HEK293 (cell line): ENCODE measurements around the gene RNU1-4.

Experiments used
- AEBP2 ChIP-seq: fragments of 450-650 bp; formaldehyde crosslinking; IDR thresholded peaks from 2 replicates; pipeline ENCODE4 v1.5.1; 2016; ENCODE audit warnings: missing biosample characterization, missing genetic modification characterization, borderline replicate concordance
- HIC1 ChIP-seq: fragments of 450-650 bp; formaldehyde crosslinking; IDR thresholded peaks from 2 replicates; pipeline ENCODE4 v1.5.1; 2016; ENCODE audit warnings: missing biosample characterization, missing genetic modification characterization
- KLF16 ChIP-seq: fragments of 450-650 bp; formaldehyde crosslinking; IDR thresholded peaks from 2 replicates; pipeline ENCODE4 v1.5.1; 2017; ENCODE audit warnings: missing biosample characterization, missing genetic modification characterization
- PATZ1 ChIP-seq: fragments of 450-650 bp; formaldehyde crosslinking; IDR thresholded peaks from 2 replicates; pipeline ENCODE4 v1.5.1; 2016; ENCODE audit warnings: missing biosample characterization, missing genetic modification characterization
- SP7 ChIP-seq: fragments of 450-650 bp; formaldehyde crosslinking; IDR thresholded peaks from 2 replicates; pipeline ENCODE4 v1.5.1; 2016; ENCODE audit warnings: missing biosample characterization, missing genetic modification characterization
- ZBTB1 ChIP-seq: fragments of 450-650 bp; formaldehyde crosslinking; IDR thresholded peaks from 2 replicates; pipeline ENCODE4 v1.5.1; 2016; ENCODE audit warnings: missing biosample characterization, missing genetic modification characterization
- ZBTB7A ChIP-seq: fragments of 450-650 bp; formaldehyde crosslinking; IDR thresholded peaks from 2 replicates; pipeline ENCODE4 v1.5.1; 2016; ENCODE audit warnings: low read depth, missing biosample characterization, missing genetic modification characterization
- ZFP41 ChIP-seq: fragments of 450-650 bp; formaldehyde crosslinking; IDR thresholded peaks from 2 replicates; pipeline ENCODE4 v1.5.1; 2016; ENCODE audit warnings: missing biosample characterization, missing genetic modification characterization, borderline replicate concordance
- ZNF174 ChIP-seq: fragments of 450-650 bp; formaldehyde crosslinking; IDR thresholded peaks from 2 replicates; pipeline ENCODE4 v1.5.0; 2017; ENCODE audit warnings: missing biosample characterization, mild to moderate bottlenecking, missing genetic modification characterization
- ZNF26 ChIP-seq: fragments of 450-650 bp; formaldehyde crosslinking; IDR thresholded peaks from 2 replicates; pipeline ENCODE4 v1.5.1; 2016; ENCODE audit warnings: missing biosample characterization, missing genetic modification characterization
- ZNF280D ChIP-seq: fragments of 450-650 bp; formaldehyde crosslinking; IDR thresholded peaks from 2 replicates; pipeline ENCODE4 v1.5.1; 2016; ENCODE audit warnings: missing biosample characterization, missing genetic modification characterization
- ZNF292 ChIP-seq: fragments of 450-650 bp; formaldehyde crosslinking; IDR thresholded peaks from 2 replicates; pipeline ENCODE4 v1.5.1; 2016; ENCODE audit warnings: low read depth, missing biosample characterization, missing genetic modification characterization, borderline replicate concordance
- ZNF302 ChIP-seq: fragments of 450-650 bp; formaldehyde crosslinking; IDR thresholded peaks from 2 replicates; pipeline ENCODE4 v1.5.1; 2016; ENCODE audit warnings: missing biosample characterization, missing genetic modification characterization, low read depth
- ZNF311 ChIP-seq: fragments of 450-650 bp; formaldehyde crosslinking; IDR thresholded peaks from 2 replicates; pipeline ENCODE4 v1.5.1; 2017; ENCODE audit warnings: missing biosample characterization, missing genetic modification characterization, borderline replicate concordance
- ZNF341 ChIP-seq: fragments of 450-650 bp; formaldehyde crosslinking; IDR thresholded peaks from 2 replicates; pipeline ENCODE4; 2016; ENCODE audit warnings: low read depth, missing biosample characterization, missing genetic modification characterization
- ZNF391 ChIP-seq: fragments of 450-650 bp; formaldehyde crosslinking; IDR thresholded peaks from 2 replicates; pipeline ENCODE4 v1.5.1; 2016; ENCODE audit warnings: low read depth, missing biosample characterization, missing genetic modification characterization, borderline replicate concordance
- ZNF416 ChIP-seq: fragments of 450-650 bp; formaldehyde crosslinking; IDR thresholded peaks from 2 replicates; pipeline ENCODE4 v1.5.1; 2016; ENCODE audit warnings: missing biosample characterization, missing genetic modification characterization
- ZNF501 ChIP-seq: fragments of 450-650 bp; formaldehyde crosslinking; IDR thresholded peaks from 2 replicates; pipeline ENCODE4 v1.5.1; 2016; ENCODE audit warnings: missing biosample characterization, missing genetic modification characterization
- ZNF529 ChIP-seq: fragments of 450-650 bp; formaldehyde crosslinking; IDR thresholded peaks from 2 replicates; pipeline ENCODE4 v1.5.1; 2017; ENCODE audit warnings: missing genetic modification characterization, missing biosample characterization; ENCODE audit not compliant: insufficient replicate concordance
- ZNF530 ChIP-seq: fragments of 450-650 bp; formaldehyde crosslinking; IDR thresholded peaks from 2 replicates; pipeline ENCODE4 v1.5.1; 2016; ENCODE audit warnings: low read depth, missing biosample characterization, missing genetic modification characterization
- ZNF670 ChIP-seq: fragments of 450-650 bp; formaldehyde crosslinking; IDR thresholded peaks from 2 replicates; pipeline ENCODE4 v1.5.1; 2016; ENCODE audit warnings: missing biosample characterization, missing genetic modification characterization, low read depth
- ZNF776 ChIP-seq: fragments of 450-650 bp; formaldehyde crosslinking; IDR thresholded peaks from 2 replicates; pipeline ENCODE4 v1.5.0; 2017; ENCODE audit warnings: missing biosample characterization, missing genetic modification characterization, borderline replicate concordance
- ZNF785 ChIP-seq: fragments of 450-650 bp; formaldehyde crosslinking; IDR thresholded peaks from 2 replicates; pipeline ENCODE4 v1.5.1; 2016; ENCODE audit warnings: missing biosample characterization, missing genetic modification characterization
- ZNF791 ChIP-seq: fragments of 450-650 bp; formaldehyde crosslinking; IDR thresholded peaks from 2 replicates; pipeline ENCODE4 v1.5.1; 2016; ENCODE audit warnings: missing biosample characterization, missing genetic modification characterization
- ZNF830 ChIP-seq: fragments of 450-650 bp; IDR thresholded peaks from 2 replicates; pipeline ENCODE4 v1.5.0; 2018; ENCODE audit warnings: missing biosample characterization, missing genetic modification characterization, low read depth, mild to moderate bottlenecking, moderate library complexity
- ZSCAN4 ChIP-seq: fragments of 450-650 bp; formaldehyde crosslinking; IDR thresholded peaks from 2 replicates; pipeline ENCODE4 v1.5.1; 2017; ENCODE audit warnings: missing biosample characterization, missing genetic modification characterization
- ZXDB ChIP-seq: fragments of 450-650 bp; formaldehyde crosslinking; IDR thresholded peaks from 2 replicates; pipeline ENCODE4 v1.5.1; 2016; ENCODE audit warnings: missing biosample characterization, missing genetic modification characterization

The RNU1-4 gene

GRCh38 chr1:16727190-16728111, 12.9 kb upstream of the RNU1-4 start (continued):
- TF ChIP-seq PATZ1 (tag by site-specific recombination) = peak; percentile 62
- TF ChIP-seq ZNF776 (tag by site-specific recombination) = no peak
- TF ChIP-seq ZNF174 (tag by site-specific recombination) = peak; percentile 45; the same call in 1 of the 2 replicates
- peak; percentile 8; the same call in 1 of the 2 replicates for TF ChIP-seq ZBTB1 (tag by site-specific recombination)
- peak; percentile 97 for TF ChIP-seq ZNF501 (tag by site-specific recombination)
- TF ChIP-seq SP7 (tag by site-specific recombination) = peak; percentile 95
- no peak for TF ChIP-seq ZNF830 (tag by site-specific recombination)
- no peak for TF ChIP-seq ZNF785 (tag by site-specific recombination)
- no peak for TF ChIP-seq ZNF341 (tag by site-specific recombination)
- TF ChIP-seq ZNF416 (tag by site-specific recombination) = no peak
- peak; percentile 30; the same call in 1 of the 2 replicates for TF ChIP-seq ZSCAN4 (tag by site-specific recombination)
- TF ChIP-seq ZNF391 = 0 out of 2 replicates have a peak, but pooled peaks have one; percentile 52
- TF ChIP-seq ZBTB7A (tag by site-specific recombination) = no peak
- no peak for TF ChIP-seq ZNF26 (tag by site-specific recombination)
- TF ChIP-seq ZNF311 (tag by site-specific recombination) = no peak
- TF ChIP-seq KLF16 (tag by site-specific recombination) = peak; percentile 87
- no peak for TF ChIP-seq AEBP2 (tag by site-specific recombination)
- peak; percentile 95 for TF ChIP-seq HIC1 (tag by site-specific recombination)
- TF ChIP-seq ZNF530 (tag by site-specific recombination) = no peak
- no peak for TF ChIP-seq ZNF292 (tag by site-specific recombination)
- no peak for TF ChIP-seq ZNF670 (tag by site-specific recombination)
- TF ChIP-seq ZFP41 (tag by site-specific recombination) = no peak
- peak; percentile 86 for TF ChIP-seq ZXDB
- TF ChIP-seq ZNF529 (tag by site-specific recombination) = no peak
- no peak for TF ChIP-seq ZNF791 (tag by site-specific recombination)
- no peak for TF ChIP-seq ZNF280D (tag by site-specific recombination)
- TF ChIP-seq ZNF302 (tag by site-specific recombination) = no peak
